Karpas-422 (cell line): ENCODE results near the gene GNAT3. TPM values are rescaled to one million over a fixed set of nuclear protein-coding genes. Genes with fewer than 3 reads are reported as not detected.

Experiments used
- DNase-seq: peaks from one replicate; pipeline ENCODE4 v3.0.0-alpha.2; 2015
- H2AFZ ChIP-seq: fragments of 200-600 bp; sonication (generic); 2 replicates; pipeline ENCODE4 v1.6.1; 2014; ENCODE audit warnings: antibody characterized with exemption, low read length, mixed read lengths
- H3K27ac ChIP-seq: fragments of 200-600 bp; sonication (generic); 2 replicates; pipeline ENCODE4 v1.5.1; 2014; ENCODE audit warnings: mild to moderate bottlenecking, low read length, moderate library complexity
- H3K27me3 ChIP-seq: fragments of 200-600 bp; sonication (generic); 2 replicates; pipeline ENCODE4 v1.6.1; 2014; ENCODE audit warnings: low read length, mixed read lengths
- H3K36me3 ChIP-seq: fragments of 200-600 bp; sonication (generic); 2 replicates; pipeline ENCODE4 v1.6.1; 2014; ENCODE audit warnings: low read length, mixed read lengths; ENCODE audit not compliant: insufficient read depth
- H3K4me1 ChIP-seq: fragments of 200-600 bp; sonication (generic); 2 replicates; pipeline ENCODE4 v1.6.1; 2014; ENCODE audit warnings: mild to moderate bottlenecking, low read length, mixed read lengths
- H3K4me2 ChIP-seq: fragments of 200-600 bp; sonication (generic); 2 replicates; pipeline ENCODE4 v1.6.1; 2014; ENCODE audit warnings: low read length, low read depth, mild to moderate bottlenecking; ENCODE audit not compliant: poor library complexity, severe bottlenecking
- H3K4me3 ChIP-seq: fragments of 200-600 bp; sonication (generic); 2 replicates; pipeline ENCODE4 v1.5.1; 2014; ENCODE audit warnings: mild to moderate bottlenecking, antibody characterized with exemption, low read length, mixed read lengths
- H3K79me2 ChIP-seq: fragments of 200-600 bp; sonication (generic); 2 replicates; pipeline ENCODE4 v1.6.1; 2014; ENCODE audit warnings: mild to moderate bottlenecking, low read length, mixed read lengths
- H3K9ac ChIP-seq: fragments of 200-600 bp; sonication (generic); 2 replicates; pipeline ENCODE4 v1.6.0; 2014; ENCODE audit warnings: low read length
- H3K9me2 ChIP-seq: fragments of 200-600 bp; sonication (generic), shearing (Covaris generic); replicated peaks from 2 replicates; pipeline ENCODE4 v1.6.0; 2014; ENCODE audit warnings: mild to moderate bottlenecking, low read length, moderate library complexity; ENCODE audit not compliant: insufficient read depth
- H3K9me3 ChIP-seq: fragments of 300-700, 200-600 bp; sonication (generic); 2 replicates; pipeline ENCODE4 v1.6.1; 2014; ENCODE audit warnings: low read length, mixed read lengths
- H4K20me1 ChIP-seq: fragments of 200-600 bp; sonication (generic); 2 replicates; pipeline ENCODE4 v1.6.1; 2014; ENCODE audit warnings: mild to moderate bottlenecking, antibody characterized with exemption, low read length, low read depth; ENCODE audit not compliant: insufficient read depth
- total RNA-seq: library from RNA; depleted of rRNA; stranded (reverse); fragments of >200 nt; shearing (Covaris generic); gene quantifications from 2 replicates; pipeline ENCODE4 v1.2.3, GENCODE V29; 2014; ENCODE audit warnings: low replicate concordance

Gene GNAT3
- total RNA-seq, 1 experiment from 2014 or later: 0.26 TPM

GRCh38 chr7:80481196-80481884, 30.5 kb downstream of the GNAT3 start:
- no peaks in the 10 kb centered on the region for H4K20me1 ChIP-seq
- no peak overlapping the region for H3K4me3 ChIP-seq
- H3K4me1 ChIP-seq: no peaks in the 10 kb centered on the region
- H3K27ac ChIP-seq: no peak overlapping the region
- no peak overlapping the region for H3K9ac ChIP-seq
- no peak overlapping the region for H2AFZ ChIP-seq
- H3K4me2 ChIP-seq: no peak overlapping the region
- H3K9me3 ChIP-seq: peaks cover 7% of the 10 kb centered on the region
- no peaks in the 10 kb centered on the region for H3K79me2 ChIP-seq
- no peaks in the 10 kb centered on the region for H3K9me2 ChIP-seq
- DNase-seq: no peak
- no peaks in the 10 kb centered on the region for H3K27me3 ChIP-seq
- H3K36me3 ChIP-seq: no peaks in the 10 kb centered on the region

GRCh38 chr7:80480566-80480965, 31.3 kb downstream of the GNAT3 start:
- Histone ChIP-seq H3K9me2 (no peaks in the 10 kb centered on the region), H3K36me3 (no peaks in the 10 kb centered on the region), H3K4me3 (no peak overlapping the region), H3K27ac (no peak overlapping the region), H3K4me2 (no peak overlapping the region), H3K79me2 (no peaks in the 10 kb centered on the region), H3K27me3 (no peaks in the 10 kb centered on the region), H3K4me1 (no peaks in the 10 kb centered on the region), H3K9ac (no peak overlapping the region), H3K9me3 (peaks cover 7% of the 10 kb centered on the region), H4K20me1 (no peaks in the 10 kb centered on the region), H2AFZ (no peak overlapping the region)
- no peak for DNase-seq

GRCh38 chr7:80478683-80479082, 33.2 kb downstream of the GNAT3 start:
- no peak overlapping the region for H3K4me3 ChIP-seq
- H3K4me1 ChIP-seq: no peaks in the 10 kb centered on the region
- no peak overlapping the region for H3K9ac ChIP-seq
- H3K9me2 ChIP-seq: no peaks in the 10 kb centered on the region
- H4K20me1 ChIP-seq: no peaks in the 10 kb centered on the region
- no peak overlapping the region for H3K4me2 ChIP-seq
- peaks cover 9% of the 10 kb centered on the region for H3K9me3 ChIP-seq
- DNase-seq: no peak
- H2AFZ ChIP-seq: no peak overlapping the region
- H3K27ac ChIP-seq: no peak overlapping the region
- no peaks in the 10 kb centered on the region for H3K36me3 ChIP-seq
- no peaks in the 10 kb centered on the region for H3K79me2 ChIP-seq
- H3K27me3 ChIP-seq: no peaks in the 10 kb centered on the region

GRCh38 chr7:80476035-80476434, 35.8 kb downstream of the GNAT3 start:
- Histone ChIP-seq H3K27ac (no peak overlapping the region), H3K9me2 (no peaks in the 10 kb centered on the region), H3K36me3 (no peaks in the 10 kb centered on the region), H3K9me3 (peaks cover 18% of the 10 kb centered on the region), H3K27me3 (no peaks in the 10 kb centered on the region), H3K4me2 (no peak overlapping the region), H4K20me1 (no peaks in the 10 kb centered on the region), H3K4me1 (no peaks in the 10 kb centered on the region), H3K4me3 (no peak overlapping the region), H3K9ac (no peak overlapping the region), H3K79me2 (no peaks in the 10 kb centered on the region), H2AFZ (no peak overlapping the region)
- no peak for DNase-seq

- peaks cover 18% of the 10 kb centered on the region for H3K9me3 ChIP-seq
- H3K9me2 ChIP-seq: no peaks in the 10 kb centered on the region
- no peaks in the 10 kb centered on the region for H3K79me2 ChIP-seq
- H3K4me3 ChIP-seq: no peak overlapping the region
- no peak overlapping the region for H3K27ac ChIP-seq
- no peaks in the 10 kb centered on the region for H3K4me1 ChIP-seq
- no peak overlapping the region for H3K9ac ChIP-seq
- H2AFZ ChIP-seq: no peak overlapping the region
- H3K4me2 ChIP-seq: no peak overlapping the region
- no peaks in the 10 kb centered on the region for H3K27me3 ChIP-seq
- no peaks in the 10 kb centered on the region for H3K36me3 ChIP-seq
- DNase-seq: no peak
- no peaks in the 10 kb centered on the region for H4K20me1 ChIP-seq
Measured at GRCh38 chr7:80475383-80475782, 36.5 kb downstream of the GNAT3 start.

- H3K4me1 ChIP-seq: no peaks in the 10 kb centered on the region
- DNase-seq: no peak
- no peak overlapping the region for H3K9ac ChIP-seq
- no peaks in the 10 kb centered on the region for H4K20me1 ChIP-seq
- no peak overlapping the region for H3K4me2 ChIP-seq
- no peak overlapping the region for H2AFZ ChIP-seq
- H3K36me3 ChIP-seq: no peaks in the 10 kb centered on the region
- no peaks in the 10 kb centered on the region for H3K9me2 ChIP-seq
- no peaks in the 10 kb centered on the region for H3K27me3 ChIP-seq
- no peak overlapping the region for H3K27ac ChIP-seq
- H3K9me3 ChIP-seq: peaks cover 22% of the 10 kb centered on the region
- H3K4me3 ChIP-seq: no peak overlapping the region
- no peaks in the 10 kb centered on the region for H3K79me2 ChIP-seq
Measured at GRCh38 chr7:80473751-80474150, 38.1 kb downstream of the GNAT3 start.

- Histone ChIP-seq H3K9ac (no peak overlapping the region), H3K4me2 (no peak overlapping the region), H2AFZ (no peak overlapping the region), H3K9me3 (peaks cover 21% of the 10 kb centered on the region), H4K20me1 (no peaks in the 10 kb centered on the region), H3K9me2 (no peaks in the 10 kb centered on the region), H3K36me3 (no peaks in the 10 kb centered on the region), H3K27ac (no peak overlapping the region), H3K4me1 (no peaks in the 10 kb centered on the region), H3K79me2 (no peaks in the 10 kb centered on the region), H3K27me3 (no peaks in the 10 kb centered on the region), H3K4me3 (no peak overlapping the region)
- no peak for DNase-seq
Measured at GRCh38 chr7:80472491-80473200, 39.2 kb downstream of the GNAT3 start.

GRCh38 chr7:80468931-80469714, 42.7 kb downstream of the GNAT3 start:
- Histone ChIP-seq H3K9ac (no peak overlapping the region), H3K36me3 (no peaks in the 10 kb centered on the region), H3K4me3 (no peak overlapping the region), H3K4me2 (no peak overlapping the region), H3K4me1 (no peaks in the 10 kb centered on the region), H3K27ac (no peak overlapping the region), H2AFZ (no peak overlapping the region), H3K9me2 (no peaks in the 10 kb centered on the region), H3K9me3 (peaks cover 15% of the 10 kb centered on the region), H3K79me2 (no peaks in the 10 kb centered on the region), H4K20me1 (no peaks in the 10 kb centered on the region), H3K27me3 (no peaks in the 10 kb centered on the region)
- no peak for DNase-seq
